Chondrocyte (in vitro differentiated cells): Measurements from ENCODE around the gene BMP7. TPM values are rescaled to one million over a fixed set of nuclear protein-coding genes. Genes with fewer than 3 reads are reported as not detected.

Experiments
- DNase-seq: peaks from one replicate; pipeline ENCODE4 v3.0.0; 2021; ENCODE audit warnings: mixed read lengths, low spot score
- H3K27ac Mint-ChIP-seq: one replicate; pipeline ENCODE4 v1.8.0; 2021; ENCODE audit warnings: mild to moderate bottlenecking, moderate library complexity, mixed read lengths; ENCODE audit not compliant: unreplicated experiment
- H3K27me3 Mint-ChIP-seq: 2 replicates; pipeline ENCODE4 v1.8.0; 2021; ENCODE audit warnings: low read depth, mixed read lengths
- H3K36me3 Mint-ChIP-seq: 2 replicates; pipeline ENCODE4 v1.8.0; 2021; ENCODE audit warnings: low read depth, mixed read lengths
- H3K4me1 Mint-ChIP-seq: 2 replicates; pipeline ENCODE4 v1.8.0; 2021; ENCODE audit warnings: low read depth, mild to moderate bottlenecking, mixed read lengths
- H3K4me3 Mint-ChIP-seq: one replicate; pipeline ENCODE4 v1.8.0; 2021; ENCODE audit warnings: mild to moderate bottlenecking, moderate library complexity, mixed read lengths; ENCODE audit not compliant: unreplicated experiment
- H3K9me3 Mint-ChIP-seq: 2 replicates; pipeline ENCODE4 v1.8.0; 2021; ENCODE audit warnings: low read depth, mixed read lengths
- CTCF ChIP-seq: fragments of 200-600 bp; sonication (generic); IDR thresholded peaks from 2 replicates; pipeline ENCODE4 v1.5.0; 2021; ENCODE audit warnings: antibody characterized with exemption, mild to moderate bottlenecking, moderate library complexity
- total RNA-seq: library from RNA; stranded (reverse); gene quantifications from 3 replicates; pipeline ENCODE4 v1.2.1, GENCODE V29; 2021

The BMP7 gene
- total RNA-seq, 1 donor from 2014 or later: not detected

DNA sequence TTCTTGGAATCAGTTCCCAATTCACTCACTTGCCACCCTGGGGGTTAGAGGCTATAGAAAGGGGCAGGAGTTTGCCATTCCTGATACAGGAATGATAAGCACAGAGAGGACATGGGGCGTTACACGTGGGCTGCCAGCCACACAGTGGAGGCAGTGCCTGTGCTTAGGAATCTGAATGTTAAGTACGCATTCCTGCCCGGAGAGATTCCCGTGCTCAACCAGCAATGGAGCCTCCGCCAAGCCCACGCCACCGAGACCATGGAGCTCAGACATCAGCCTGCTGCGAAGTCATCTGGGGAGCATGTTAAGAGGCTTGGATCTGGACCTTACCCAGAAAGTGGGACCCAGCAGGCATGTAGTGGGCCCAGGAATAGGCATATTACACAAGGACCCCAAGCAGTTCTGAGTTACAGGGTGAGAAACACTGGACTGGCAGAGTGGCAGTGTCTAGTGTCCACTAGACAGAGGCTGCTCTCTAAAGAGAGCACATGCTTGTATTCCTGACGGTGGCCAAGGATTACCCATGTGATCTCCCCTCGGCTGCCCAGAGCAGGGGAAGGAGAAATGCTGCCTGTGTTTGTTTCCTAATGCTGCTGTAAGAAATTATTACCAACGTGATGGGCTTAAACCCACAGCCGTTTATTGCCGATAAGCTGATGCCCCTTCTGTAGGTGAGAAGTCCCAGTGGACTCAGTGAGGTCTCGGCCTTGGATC, 138.2 kb downstream of the BMP7 start:
- Mint-ChIP-seq H3K4me3 (no peak overlapping the region), H3K9me3 (no peaks in the 10 kb centered on the region), H3K36me3 (no peaks in the 10 kb centered on the region), H3K4me1 (no peaks in the 10 kb centered on the region), H3K27ac (no peak overlapping the region), H3K27me3 (peaks cover 42% of the 10 kb centered on the region)
- no peak for TF ChIP-seq CTCF
- DNase-seq: no peak

GRCh38 chr20:57126481-57127092, 139.9 kb downstream of the BMP7 start:
- Mint-ChIP-seq H3K36me3 (no peaks in the 10 kb centered on the region), H3K4me1 (no peaks in the 10 kb centered on the region), H3K4me3 (no peak overlapping the region), H3K9me3 (no peaks in the 10 kb centered on the region), H3K27ac (no peak overlapping the region), H3K27me3 (peaks cover 38% of the 10 kb centered on the region)
- no peak for TF ChIP-seq CTCF
- DNase-seq: no peak

DNA sequence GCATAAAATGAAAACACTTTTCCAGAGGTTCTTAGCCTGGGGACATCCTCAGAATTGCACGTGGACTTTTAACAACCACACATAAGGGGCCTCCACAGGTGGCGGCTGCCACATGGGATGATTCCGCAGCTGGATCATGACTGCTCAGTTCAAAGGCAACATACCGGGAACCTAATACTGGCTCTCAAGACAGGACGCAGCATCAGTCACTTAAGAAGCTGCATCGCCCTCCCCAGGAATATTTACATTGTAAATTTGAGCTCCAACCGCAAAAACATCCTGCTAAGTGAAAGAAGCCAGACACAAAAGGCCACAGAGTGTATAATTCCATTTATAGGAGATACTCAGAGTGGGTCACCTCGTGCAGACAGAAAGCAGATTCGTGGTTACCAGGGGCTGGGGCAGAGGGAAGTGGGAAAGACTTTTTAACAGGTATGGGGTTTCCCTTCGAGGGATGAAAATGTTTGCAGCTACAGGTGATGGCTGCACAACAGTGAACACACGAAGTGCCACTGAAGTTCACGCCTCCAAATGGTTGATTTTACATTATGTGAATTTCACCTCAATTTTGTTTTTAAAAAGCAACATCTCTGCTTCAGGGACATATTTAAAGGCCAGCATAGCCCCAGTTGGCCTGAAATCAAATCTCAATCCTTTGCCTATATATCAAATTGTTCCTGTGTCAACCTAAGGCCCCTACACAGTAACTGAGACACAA, 141.5 kb downstream of the BMP7 start:
- Mint-ChIP-seq H3K27me3 (peaks cover 33% of the 10 kb centered on the region), H3K27ac (no peak overlapping the region), H3K36me3 (no peaks in the 10 kb centered on the region), H3K4me1 (no peaks in the 10 kb centered on the region), H3K9me3 (no peaks in the 10 kb centered on the region), H3K4me3 (no peak overlapping the region)
- no peak for DNase-seq
- no peak for TF ChIP-seq CTCF

DNA sequence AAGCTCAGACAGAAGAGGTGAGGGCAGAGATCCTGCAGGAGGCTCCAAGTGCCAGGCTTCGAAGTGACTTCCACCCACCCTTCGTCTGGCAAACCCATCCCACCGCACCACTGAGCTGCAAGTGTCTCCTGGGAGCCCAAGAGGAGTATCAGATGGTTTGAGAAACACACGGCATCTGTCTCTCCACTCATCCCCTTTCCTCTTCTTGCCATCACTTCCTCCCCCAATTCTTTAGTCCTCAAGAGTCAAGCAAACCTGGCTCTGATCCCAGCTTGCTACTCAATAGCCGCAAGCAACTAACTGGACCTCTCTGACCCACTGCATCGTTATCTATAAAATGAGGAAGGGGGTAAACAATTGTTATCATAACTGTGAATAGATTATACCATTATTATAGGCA, 142.1 kb downstream of the BMP7 start:
- Mint-ChIP-seq H3K4me3 (no peak overlapping the region), H3K36me3 (no peaks in the 10 kb centered on the region), H3K4me1 (no peaks in the 10 kb centered on the region), H3K9me3 (no peaks in the 10 kb centered on the region), H3K27ac (no peak overlapping the region), H3K27me3 (peaks cover 37% of the 10 kb centered on the region)
- DNase-seq: no peak
- TF ChIP-seq CTCF: no peak

- no peaks in the 10 kb centered on the region for H3K36me3 Mint-ChIP-seq
- H3K9me3 Mint-ChIP-seq: no peaks in the 10 kb centered on the region
- no peak overlapping the region for H3K4me3 Mint-ChIP-seq
- H3K27ac Mint-ChIP-seq: no peak overlapping the region
- no peaks in the 10 kb centered on the region for H3K4me1 Mint-ChIP-seq
- H3K27me3 Mint-ChIP-seq: peaks cover 40% of the 10 kb centered on the region
- no peak for TF ChIP-seq CTCF
- DNase-seq: no peak
These were observed 142.9 kb downstream of the BMP7 start for GRCh38 chr20:57123504-57123903.
